A549 treated with AZD2906 at 1 μM for 4 hours (cell line): ENCODE results near the gene TNFSF12. TPM values are rescaled to one million over a fixed set of nuclear protein-coding genes. Genes with fewer than 3 reads are reported as not detected.

Source experiments
- total RNA-seq: library from RNA; stranded (reverse); fragments of 200-300 nt; extraction: Qiagen RNA extraction; gene quantifications from 5 replicates; pipeline ENCODE4 v1.2.3, GENCODE V29; 2022

The TNFSF12 gene
- 8.2 to 13.3 TPM (median 13.0 TPM) in 5 replicates for total RNA-seq

GRCh38 chr17:7548585-7549400 is at the start of gene TNFSF12:
TSS of gene TNFSF12 (plus strand) at chr17:7549058. CDS start at chr17:7549154, 96 bp downstream.

GRCh38 chr17:7558544-7559319 is 9.9 kb downstream of the TNFSF12 start, which contains the start of gene TNFSF13:
TSS of gene TNFSF13 (plus strand) at chr17:7558750. CDS start at chr17:7559040, 290 bp downstream.

GRCh38 chr17:7561589-7562207 is 12.8 kb downstream of the TNFSF12 start, which contains the start of gene SENP3:
TSS of gene SENP3 (plus strand) at chr17:7561919. CDS start at chr17:7563077, 1,158 bp downstream.

GRCh38 chr17:7579001-7579833 is 30.4 kb downstream of the TNFSF12 start, which contains the start of gene CD68:
TSS of gene CD68 (plus strand) at chr17:7579638. CDS start at chr17:7579678, 40 bp downstream.

GRCh38 chr17:7583253-7584109 is 34.6 kb downstream of the TNFSF12 start, which contains the start of gene MPDU1:
TSS of gene MPDU1 (plus strand) at chr17:7583852. CDS start at chr17:7583863, 11 bp downstream.

GRCh38 chr17:7589891-7590691 is 41.2 kb downstream of the TNFSF12 start, which contains the start of gene SOX15:
TSS of gene SOX15 (minus strand) at chr17:7590094. CDS start at chr17:7589676, 418 bp downstream.

Other genes starting within 250 kb of the TNFSF12 start
- gene EIF5A, start 241.4 kb upstream of the TNFSF12 start, total RNA-seq, result 1,603 to 1,771 TPM (median 1,695 TPM) in 5 replicates
- gene GPS2, start 233.7 kb upstream of the TNFSF12 start, total RNA-seq, result 81.4 to 100 TPM (median 97.9 TPM) in 5 replicates
- 23.0 to 36.7 TPM (median 28.7 TPM) in 5 replicates for gene NEURL4, start 219.7 kb upstream of the TNFSF12 start, total RNA-seq
- 2.4 to 5.7 TPM (median 4.0 TPM) in 5 replicates for gene ACAP1, start 212.5 kb upstream of the TNFSF12 start, total RNA-seq
- 11.3 to 13.7 TPM (median 12.5 TPM) in 5 replicates for gene KCTD11, start 196.9 kb upstream of the TNFSF12 start, total RNA-seq
- not detected in 5 replicates for gene TMEM95, start 193.9 kb upstream of the TNFSF12 start, total RNA-seq
- gene TNK1, start 168.0 kb upstream of the TNFSF12 start, total RNA-seq, result 1.3 to 1.6 TPM (median 1.5 TPM) in 5 replicates
- gene PLSCR3, start 154.5 kb upstream of the TNFSF12 start, total RNA-seq, result 38.6 to 48.9 TPM (median 44.7 TPM) in 5 replicates
- 180 to 224 TPM (median 215 TPM) in 5 replicates for gene TMEM256, start 145.0 kb upstream of the TNFSF12 start, total RNA-seq
- 13.3 to 17.6 TPM (median 17.1 TPM) in 5 replicates for gene NLGN2, start 141.2 kb upstream of the TNFSF12 start, total RNA-seq
- 0.06 to 0.13 TPM in 2 of 5 replicates, not detected in the others for gene SPEM1, start 128.7 kb upstream of the TNFSF12 start, total RNA-seq
- gene SPEM2, start 123.4 kb upstream of the TNFSF12 start, total RNA-seq, result 0.03 to 0.07 TPM (median 0.06 TPM) in 3 of 5 replicates, not detected in the others
- 0.02 to 0.03 TPM (median 0.02 TPM) in 3 of 5 replicates, not detected in the others for gene SPEM3, start 120.2 kb upstream of the TNFSF12 start, total RNA-seq
- 10.8 to 13.9 TPM (median 13.3 TPM) in 5 replicates for gene TMEM102, start 113.6 kb upstream of the TNFSF12 start, total RNA-seq
- gene FGF11, start 109.5 kb upstream of the TNFSF12 start, total RNA-seq, result 0.76 to 1.2 TPM (median 0.85 TPM) in 5 replicates
- gene CHRNB1, start 104.0 kb upstream of the TNFSF12 start, total RNA-seq, result 8.0 to 11.6 TPM (median 10.2 TPM) in 5 replicates
- 21.0 to 25.5 TPM (median 24.1 TPM) in 5 replicates for gene ZBTB4, start 69.4 kb upstream of the TNFSF12 start, total RNA-seq
- gene SLC35G6, start 67.6 kb upstream of the TNFSF12 start, total RNA-seq, result not detected in 5 replicates
- 72.5 to 86.2 TPM (median 79.8 TPM) in 5 replicates for gene POLR2A, start 64.7 kb upstream of the TNFSF12 start, total RNA-seq
- gene TNFSF13, start 9.7 kb downstream of the TNFSF12 start, total RNA-seq, result 0.49 to 1.1 TPM (median 0.68 TPM) in 5 replicates
- gene SENP3, start 12.9 kb downstream of the TNFSF12 start, total RNA-seq, result 84.9 to 95.8 TPM (median 95.7 TPM) in 5 replicates
- gene CD68, start 30.6 kb downstream of the TNFSF12 start, total RNA-seq, result 27.0 to 34.4 TPM (median 31.4 TPM) in 5 replicates
- 111 to 143 TPM (median 116 TPM) in 5 replicates for gene MPDU1, start 34.8 kb downstream of the TNFSF12 start, total RNA-seq
- 0.16 to 0.52 TPM (median 0.31 TPM) in 5 replicates for gene SOX15, start 41.0 kb downstream of the TNFSF12 start, total RNA-seq
- 47.5 to 56.4 TPM (median 54.2 TPM) in 5 replicates for gene FXR2, start 65.8 kb downstream of the TNFSF12 start, total RNA-seq
- 60.3 to 85.9 TPM (median 73.8 TPM) in 5 replicates for gene SAT2, start 78.8 kb downstream of the TNFSF12 start, total RNA-seq
- gene SHBG, start 81.1 kb downstream of the TNFSF12 start, total RNA-seq, result 0.45 to 0.90 TPM (median 0.73 TPM) in 5 replicates
- gene ATP1B2, start 101.9 kb downstream of the TNFSF12 start, total RNA-seq, result 0.15 to 0.33 TPM (median 0.22 TPM) in 5 replicates
- 42.0 to 45.0 TPM (median 44.1 TPM) in 5 replicates for gene TP53, start 138.4 kb downstream of the TNFSF12 start, total RNA-seq
- gene WRAP53, start 139.4 kb downstream of the TNFSF12 start, total RNA-seq, result 31.4 to 42.9 TPM (median 39.7 TPM) in 5 replicates
- gene EFNB3, start 156.1 kb downstream of the TNFSF12 start, total RNA-seq, result 1.2 to 1.6 TPM (median 1.3 TPM) in 5 replicates
- gene DNAH2, start 168.7 kb downstream of the TNFSF12 start, total RNA-seq, result 0.02 to 0.05 TPM (median 0.03 TPM) in 5 replicates